ENCODE results near the gene CDKAL1.

The CDKAL1 gene

DNA sequence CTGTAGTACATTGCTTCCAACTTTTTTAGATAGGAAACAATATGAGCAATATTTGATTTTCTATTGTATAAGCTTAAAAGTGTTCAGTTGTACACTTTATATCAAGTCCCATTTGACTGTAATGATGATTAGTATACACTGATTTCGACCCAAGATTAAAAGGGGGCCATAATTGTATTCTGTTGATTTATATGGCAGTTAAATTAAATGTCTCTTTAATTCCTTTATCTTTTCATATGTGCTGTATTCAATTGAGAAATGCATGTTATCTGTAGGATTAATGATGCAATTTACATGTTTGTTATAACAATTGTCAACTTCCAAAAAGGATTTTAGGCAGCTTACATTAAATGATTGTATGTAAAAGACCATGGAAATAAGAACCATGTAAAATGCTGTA lies 317.5 kb downstream of the CDKAL1 start:
- DNase-seq = no peak

DNA sequence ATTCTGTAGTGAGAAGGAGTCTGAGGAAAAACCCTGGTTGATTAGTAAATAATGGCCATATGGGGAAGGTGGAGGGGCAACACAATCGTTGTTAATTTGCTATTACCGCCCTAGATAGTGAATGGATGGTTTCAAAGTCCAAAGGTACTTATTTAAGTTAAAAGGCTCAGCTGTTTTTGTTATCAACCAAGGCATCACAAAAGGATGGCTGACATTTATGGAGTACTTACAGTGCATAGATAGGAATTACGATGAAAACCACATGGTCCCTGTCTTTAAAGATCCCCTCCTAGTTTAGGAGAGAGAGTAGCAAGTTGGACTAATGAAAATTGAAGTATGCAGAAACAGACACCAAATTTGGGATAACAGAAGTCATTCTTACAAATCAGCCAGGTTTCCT lies 319.6 kb downstream of the CDKAL1 start:
- no peak for DNase-seq

DNA sequence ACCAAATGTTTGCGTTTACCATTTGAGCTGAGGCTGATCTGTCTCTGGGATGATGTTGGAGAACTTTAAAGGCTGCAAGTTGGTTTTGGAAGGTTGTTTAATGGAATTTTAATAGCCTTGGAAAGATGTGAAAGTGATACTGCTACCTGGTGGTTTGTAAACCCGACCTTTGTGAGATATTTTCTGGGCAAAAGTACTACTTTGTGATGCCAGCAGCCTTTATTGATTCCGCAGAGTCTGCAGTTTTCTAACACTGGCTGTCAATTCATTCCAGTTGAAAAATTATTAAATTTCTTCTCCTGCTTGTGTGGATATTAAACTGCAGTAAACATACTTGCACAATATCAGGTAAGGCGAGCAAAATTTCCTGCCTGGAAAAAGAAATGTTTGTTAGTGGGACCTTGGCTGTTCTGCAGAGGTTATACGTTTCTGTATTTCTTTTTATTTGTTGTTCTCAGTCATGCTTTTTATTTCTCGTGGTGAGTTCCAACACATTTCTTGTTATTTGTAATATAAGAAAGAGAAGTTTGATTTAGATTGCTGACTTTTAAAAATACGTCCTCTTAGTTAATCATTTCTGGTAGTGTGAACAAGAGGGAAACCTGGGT lies 322.5 kb downstream of the CDKAL1 start:
- DNase-seq = no peak

DNA sequence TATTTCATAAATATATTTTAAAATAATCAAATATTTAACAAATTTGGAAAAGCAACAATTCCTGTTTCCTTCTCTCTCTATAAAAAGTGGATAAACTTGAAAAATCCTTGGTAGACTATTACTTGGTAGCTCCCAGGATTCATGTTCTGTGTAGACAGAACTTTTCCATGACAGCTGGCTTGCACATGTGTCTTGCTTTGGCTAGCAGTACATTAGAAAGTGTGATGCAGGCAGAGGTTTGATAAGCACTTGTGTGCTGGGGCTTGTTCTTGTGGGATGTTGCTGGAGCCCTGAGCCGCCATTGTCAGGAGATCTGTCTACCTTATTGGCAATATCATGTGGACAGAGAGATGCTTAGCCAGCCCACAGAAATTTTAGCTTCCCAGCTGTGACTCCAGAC lies 327.2 kb downstream of the CDKAL1 start:
- no peak for DNase-seq

DNA sequence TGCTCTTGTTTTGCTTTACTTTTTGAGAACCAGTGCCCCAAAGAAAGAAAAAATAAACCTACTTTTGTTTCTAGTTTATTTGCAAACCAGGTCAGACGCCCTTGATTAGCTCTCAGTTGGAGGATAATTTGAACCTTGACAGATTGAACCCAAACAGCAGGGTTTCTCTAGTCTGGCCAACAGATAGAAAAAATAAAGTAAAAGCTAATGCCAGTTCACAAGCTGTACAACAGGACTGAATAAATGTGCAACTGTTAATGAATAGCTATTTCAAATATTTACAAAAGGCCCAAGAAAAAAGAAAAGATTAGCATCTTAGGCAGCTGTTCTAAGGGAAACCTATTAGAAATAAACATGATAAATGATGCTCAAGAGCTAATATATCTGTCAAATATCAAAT lies 331.8 kb downstream of the CDKAL1 start:
- DNase-seq = no peak

DNA sequence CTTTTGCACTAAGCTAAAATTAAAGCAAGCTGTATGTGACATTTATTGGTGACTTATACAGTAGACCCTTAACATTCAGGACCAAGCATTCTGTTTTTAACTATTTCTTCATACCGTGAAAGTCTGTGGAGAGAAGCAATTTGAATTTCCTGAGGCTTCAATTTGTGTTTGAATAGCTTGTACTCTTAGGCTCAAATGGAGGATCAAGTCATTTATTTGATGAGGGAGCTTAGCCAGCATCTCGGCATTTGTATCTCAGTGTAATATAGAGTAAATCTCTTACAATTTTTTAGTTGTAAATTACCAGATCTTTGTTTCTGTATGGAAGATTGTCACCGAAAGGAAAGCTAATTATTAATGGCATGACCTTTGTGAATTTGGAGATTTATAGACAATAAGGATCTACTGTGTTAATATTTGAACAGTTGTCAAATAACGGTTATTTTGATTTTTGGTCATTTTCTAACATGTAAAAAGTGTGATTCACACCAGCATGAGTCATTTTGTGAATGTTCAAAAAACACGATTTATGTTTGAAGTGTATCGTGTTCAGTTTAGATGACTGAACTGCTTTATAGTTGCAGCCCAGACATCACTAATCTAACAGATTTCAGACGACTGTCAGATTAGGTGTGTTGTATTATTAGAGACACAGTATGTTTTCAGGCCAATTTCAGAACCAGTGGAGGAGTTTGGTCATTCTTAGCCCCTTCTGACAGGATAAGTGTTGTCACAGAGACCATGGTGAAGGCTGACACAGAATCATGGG lies 332.9 kb downstream of the CDKAL1 start:
- no peak for DNase-seq

DNA sequence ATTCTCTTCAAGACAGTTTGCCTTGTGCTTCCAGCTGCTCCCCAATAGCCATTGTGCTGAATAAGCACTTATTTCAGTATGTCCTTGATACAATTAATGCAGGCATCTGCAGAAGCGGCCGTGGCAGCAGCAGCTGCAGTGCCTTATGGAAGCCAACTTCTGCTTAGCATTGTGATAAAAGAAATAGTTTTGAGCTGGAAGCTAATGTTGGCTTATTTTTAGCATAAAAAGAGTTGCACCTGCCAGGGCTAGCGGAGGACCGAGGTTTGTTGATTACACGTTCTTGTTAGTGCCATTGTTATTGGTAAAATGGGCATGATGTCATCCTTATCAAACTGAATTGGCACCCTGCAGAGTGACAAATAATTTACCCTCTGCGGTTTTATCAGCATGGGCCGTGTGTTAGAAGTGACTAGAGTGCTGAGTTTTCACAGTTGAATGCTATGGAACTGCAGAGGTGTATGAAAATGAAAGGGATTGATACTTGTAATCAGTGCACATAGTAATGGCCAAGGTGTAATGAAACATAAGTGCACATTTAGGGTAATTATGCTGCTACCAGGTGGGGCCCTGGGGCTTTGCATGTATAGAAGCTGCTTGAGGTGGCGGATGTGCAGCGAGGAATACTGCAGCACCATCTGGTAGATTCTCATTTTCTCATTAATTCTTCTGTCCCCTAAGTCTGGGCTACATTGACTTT lies 334.3 kb downstream of the CDKAL1 start:
- DNase-seq = no peak

DNA sequence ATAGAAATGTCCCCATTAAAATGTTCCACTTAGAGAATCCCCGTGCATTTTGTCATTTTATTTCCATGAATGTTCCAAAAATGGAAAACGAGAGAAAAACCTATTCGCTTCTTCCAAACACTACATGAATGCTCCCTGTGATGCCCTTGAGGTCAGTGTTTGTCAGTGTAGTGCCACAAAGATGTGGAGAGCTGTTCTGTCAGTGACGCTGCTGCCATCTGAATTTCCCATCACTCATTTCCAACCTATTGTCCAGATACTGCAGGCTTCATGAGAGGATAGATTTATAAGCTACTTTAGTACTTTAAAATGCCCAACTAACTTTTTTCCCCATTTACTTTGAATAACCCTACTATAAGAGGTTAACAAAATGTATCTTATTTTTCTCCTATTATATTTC lies 335.8 kb downstream of the CDKAL1 start:
- DNase-seq = no peak

DNA sequence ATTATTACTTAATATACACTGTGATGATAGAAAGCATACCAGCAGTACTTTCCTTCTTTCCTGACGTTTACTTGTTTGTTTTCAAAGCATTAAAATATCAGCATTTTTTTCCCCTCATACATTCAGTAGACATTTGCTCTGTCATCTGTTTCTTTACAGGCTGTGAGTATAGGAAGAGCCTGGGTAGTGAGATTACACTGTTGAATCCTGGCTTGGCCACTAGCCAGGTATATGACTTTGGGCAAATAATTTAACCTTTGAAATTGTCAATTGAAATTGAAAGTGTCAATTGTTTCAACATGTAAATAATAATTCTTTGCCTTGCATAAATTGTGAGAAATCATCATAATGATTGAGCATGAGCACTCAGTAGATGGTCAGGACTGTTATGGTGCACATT lies 336.2 kb downstream of the CDKAL1 start:
- DNase-seq = no peak

DNA sequence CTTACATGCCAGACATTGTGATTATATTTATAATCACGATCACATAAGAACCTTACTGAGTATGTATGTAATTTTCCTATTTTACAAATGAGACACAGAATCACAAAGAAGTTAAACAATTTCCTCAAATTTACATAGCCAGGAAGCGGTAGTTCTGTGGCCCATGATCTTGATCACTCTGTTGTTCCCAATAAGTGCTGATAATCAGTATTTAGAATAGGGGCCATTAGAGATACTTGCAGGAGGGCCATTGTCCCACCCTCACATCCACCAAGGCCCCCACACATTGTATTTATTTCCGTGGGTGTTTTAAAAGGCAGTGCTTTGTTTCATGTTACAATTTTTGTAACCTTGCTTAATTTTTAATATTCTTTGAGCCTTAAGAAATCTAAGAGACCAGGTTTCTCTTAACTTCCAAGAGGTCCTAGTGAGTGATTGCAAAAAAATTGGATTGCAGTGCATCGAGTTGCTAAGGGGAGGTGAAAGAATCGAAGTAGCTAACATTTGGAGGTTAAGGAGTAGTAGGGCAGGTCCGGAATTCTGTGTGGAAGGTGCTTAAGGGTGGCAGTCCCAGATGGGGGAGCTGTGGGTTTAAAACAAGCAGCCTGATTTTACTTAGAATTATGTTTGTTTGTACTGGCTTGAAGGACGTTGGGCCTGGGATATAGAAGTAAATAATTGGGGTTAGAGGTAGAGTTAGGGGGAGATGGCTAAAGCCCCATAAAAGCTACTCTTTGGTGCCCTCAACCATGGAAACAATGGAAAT lies 339.4 kb downstream of the CDKAL1 start:
- no peak for DNase-seq

DNA sequence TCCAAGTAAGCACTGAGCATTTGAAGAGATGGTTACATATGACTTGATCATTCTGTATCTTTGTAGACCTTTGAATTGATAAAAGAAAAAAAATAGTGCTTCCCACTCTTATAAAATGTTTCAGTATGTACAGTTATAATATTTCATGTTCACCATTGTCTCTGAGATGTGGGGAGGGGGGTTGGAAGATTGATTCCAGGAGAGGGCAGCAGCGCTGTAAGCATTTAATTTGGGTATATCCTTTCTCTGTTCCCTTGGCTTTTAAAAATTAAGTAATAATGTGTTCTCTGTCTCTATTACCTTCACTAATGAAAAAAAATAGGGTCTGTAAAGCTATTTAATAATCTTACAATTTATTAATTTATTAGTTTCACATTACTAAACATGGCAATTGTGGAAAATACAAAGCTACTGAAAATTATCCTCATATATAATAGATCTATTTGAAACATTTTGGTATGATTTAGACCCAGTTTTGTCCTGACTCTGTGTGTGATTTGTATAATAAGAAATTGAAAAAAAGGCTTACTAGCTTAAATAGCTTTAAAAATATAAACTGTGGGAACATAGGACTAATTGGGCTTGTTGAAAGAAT lies 341.2 kb downstream of the CDKAL1 start:
- DNase-seq = peak in 1 of 2 experiments; percentile 6

DNA sequence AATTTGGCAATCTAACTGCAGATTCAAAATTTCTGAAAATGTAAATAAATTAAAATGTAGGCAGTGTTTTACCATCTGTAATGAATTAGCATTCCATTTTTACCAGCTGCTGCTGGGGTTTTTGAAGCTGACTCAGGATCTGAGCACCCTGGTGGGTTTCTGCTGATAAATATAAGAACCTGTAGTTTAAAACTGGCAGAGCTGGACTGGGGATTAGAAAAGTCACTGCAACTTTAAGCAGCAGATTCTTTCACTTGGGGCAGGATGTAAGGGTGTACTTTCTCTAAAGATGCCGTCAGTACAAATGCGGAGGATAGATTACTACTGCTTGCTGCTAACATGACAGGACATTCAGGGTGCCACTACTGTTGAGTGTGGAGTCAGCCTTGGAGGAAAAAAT lies 341.8 kb downstream of the CDKAL1 start:
- DNase-seq = no peak

DNA sequence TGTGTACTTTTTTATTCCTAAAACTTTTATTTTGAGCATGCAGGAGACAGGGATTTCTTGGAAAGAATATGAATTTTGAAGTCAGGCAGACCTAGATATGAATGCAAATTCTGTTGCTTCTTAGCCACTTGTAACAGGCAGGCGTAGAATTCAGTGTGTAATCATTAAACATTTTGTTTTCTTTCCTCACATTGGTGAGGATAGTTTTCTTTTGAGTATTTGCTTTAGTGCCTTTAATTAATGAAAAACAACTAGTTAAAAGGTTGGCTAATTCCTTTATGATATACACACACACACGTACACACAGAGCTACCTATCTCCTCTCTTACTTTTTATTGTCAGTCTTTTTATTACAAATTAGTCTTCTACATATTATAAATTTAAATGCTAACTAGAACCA lies 342.3 kb downstream of the CDKAL1 start:
- DNase-seq = no peak

DNA sequence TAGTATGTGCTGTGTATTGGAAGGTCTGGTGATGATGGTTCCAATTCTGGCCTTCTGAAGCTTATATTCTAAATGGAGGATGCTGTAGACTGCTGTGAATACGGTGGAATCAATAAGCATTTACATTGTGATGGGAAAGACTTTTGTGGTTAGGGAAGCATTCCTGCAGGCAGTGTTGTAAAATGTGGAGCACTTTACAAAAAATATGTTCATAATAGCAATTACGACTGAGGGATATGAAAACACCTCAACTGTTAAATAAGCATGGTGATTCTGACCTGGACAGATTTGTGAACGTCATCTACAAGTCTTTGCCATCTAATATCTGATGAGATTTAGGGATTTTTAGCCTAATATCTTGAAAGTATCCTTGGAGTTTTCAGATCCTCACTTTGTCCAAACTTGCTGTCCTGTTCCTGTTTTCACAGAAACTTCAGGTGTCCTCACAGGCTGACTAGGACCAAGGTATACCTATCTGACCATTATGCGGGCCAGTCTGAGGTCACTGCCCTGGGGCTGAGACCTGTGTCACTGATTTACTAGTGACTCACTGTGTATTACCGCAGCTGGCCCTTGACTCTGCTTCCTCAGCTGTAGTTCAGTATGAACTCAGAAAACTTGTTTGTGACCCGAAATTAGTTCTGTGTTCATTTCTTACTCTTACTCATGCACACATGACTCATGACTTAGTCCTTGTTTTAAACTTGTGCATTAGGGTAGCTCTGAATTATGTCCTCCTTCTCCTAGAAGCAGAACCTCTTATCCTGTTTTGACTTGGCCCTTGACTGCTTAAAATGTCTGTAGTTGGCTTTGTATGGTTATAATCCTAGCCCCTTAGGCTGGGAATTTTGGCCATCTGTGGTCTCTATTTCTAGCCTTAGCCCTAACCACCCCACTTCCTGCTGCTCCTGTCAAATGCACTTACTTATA lies 343.0 kb downstream of the CDKAL1 start:
- DNase-seq = no peak

DNA sequence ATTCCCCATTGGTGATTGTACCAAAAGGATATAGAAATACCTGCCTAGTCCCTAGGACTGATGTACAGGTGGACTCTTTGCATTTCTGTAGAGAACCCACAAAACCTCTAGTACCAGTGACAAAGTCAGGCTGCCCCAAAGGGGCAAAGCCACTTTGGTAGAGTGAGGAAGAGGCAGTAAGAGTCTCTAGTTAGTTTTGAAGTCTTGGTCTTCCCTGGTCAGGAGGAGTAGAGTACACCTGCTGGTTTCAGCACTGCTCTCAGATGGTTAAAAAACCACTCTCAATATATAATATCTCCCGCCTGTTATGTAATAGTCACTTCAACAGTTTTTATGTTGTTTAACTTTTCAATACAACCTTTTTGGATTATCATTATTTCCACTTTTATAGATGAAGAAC lies 344.9 kb downstream of the CDKAL1 start:
- no peak for DNase-seq

DNA sequence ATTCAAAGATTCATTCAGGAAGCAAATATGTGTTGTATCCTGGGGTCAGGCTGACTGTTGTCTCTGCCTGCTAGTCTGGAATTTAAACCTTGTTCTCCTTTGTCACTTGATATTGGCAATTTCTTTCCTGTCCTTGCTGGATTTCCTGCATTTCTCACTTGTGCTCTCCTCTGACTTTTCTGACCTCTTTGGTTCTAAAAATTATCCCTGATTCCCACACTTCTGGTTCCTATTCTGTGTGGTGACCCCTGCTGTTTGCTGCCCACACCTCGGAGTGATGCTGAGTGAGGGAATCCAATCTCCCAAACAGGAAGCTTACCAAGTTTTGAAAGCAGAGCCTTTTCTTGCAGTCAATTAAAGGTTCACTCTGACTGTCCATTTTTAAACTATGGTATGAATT lies 345.3 kb downstream of the CDKAL1 start:
- no peak for DNase-seq

DNA sequence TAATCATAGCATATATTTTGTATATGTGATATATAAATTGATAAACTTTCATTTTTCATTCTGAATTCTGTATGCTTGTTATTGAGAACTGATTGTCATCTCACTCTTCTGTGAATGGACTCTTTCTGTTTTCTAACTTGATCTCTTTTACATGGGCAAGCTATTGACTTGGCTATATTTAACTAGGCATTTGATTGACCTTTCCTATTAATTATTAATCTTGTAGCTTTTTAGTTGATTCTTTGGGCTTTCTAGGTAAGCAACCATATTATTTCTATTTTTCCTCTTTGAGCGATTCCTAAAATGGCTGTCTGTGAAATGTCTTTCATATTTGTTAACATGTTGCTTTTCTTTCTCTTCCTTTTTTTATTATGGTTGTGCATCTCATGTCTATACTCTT lies 347.1 kb downstream of the CDKAL1 start:
- DNase-seq = no peak

DNA sequence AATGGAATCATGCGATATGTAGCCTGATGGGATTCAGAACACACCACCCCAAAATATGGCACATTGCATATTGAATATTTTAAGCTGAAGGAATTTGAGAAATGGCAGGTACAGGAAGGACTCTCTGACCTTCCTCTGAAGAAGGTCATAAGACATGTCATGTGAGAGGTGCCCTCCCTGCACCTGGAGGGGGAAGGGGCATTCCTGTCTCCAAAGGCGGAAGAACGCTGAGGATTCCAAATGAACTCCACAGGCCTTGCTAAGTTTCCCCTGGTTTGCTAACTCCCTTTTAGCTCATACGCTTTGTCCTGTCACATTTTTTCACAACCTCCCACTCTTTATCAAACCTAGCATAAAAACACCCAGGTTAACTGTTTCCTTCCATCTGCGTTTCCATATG lies 347.8 kb downstream of the CDKAL1 start:
- DNase-seq = no peak

DNA sequence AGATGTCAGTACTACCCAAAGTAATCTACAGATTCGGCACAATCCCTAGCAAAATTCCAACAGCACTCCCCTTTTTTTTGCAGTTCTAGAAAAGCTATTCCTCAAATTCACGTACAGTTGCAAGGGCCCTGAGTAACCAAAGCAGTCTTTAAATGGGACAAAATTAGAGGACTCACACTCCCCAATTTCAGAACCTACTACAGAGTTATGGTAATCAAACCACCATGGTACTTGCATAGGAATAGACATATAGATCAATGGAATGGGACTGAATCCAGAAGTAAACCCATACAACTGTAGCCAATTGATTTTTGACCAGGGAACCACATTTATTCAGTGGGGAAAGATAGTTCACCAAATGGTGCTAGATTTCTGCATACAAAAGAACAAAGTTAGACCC lies 350.8 kb downstream of the CDKAL1 start:
- no peak for DNase-seq

DNA sequence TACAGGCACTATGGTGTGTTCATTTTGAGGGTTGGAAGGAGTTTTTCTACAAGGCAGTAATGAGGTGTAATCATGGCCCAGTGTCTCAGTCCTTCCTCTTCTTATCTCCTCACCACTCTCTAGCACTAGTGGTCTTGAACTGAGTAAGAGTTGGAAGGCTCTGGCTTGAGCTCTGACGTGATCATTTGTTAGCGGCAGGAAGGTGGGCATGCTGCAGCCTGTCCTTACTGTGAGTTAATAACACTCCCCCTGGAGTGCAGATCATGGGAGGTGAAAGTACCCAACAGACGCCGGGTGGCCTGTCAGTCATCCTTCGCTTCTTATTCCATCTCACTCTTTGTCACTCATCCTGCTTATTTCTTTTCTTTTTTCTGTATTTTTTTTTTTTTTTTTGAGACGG lies 356.9 kb downstream of the CDKAL1 start:
- no peak for DNase-seq

DNA sequence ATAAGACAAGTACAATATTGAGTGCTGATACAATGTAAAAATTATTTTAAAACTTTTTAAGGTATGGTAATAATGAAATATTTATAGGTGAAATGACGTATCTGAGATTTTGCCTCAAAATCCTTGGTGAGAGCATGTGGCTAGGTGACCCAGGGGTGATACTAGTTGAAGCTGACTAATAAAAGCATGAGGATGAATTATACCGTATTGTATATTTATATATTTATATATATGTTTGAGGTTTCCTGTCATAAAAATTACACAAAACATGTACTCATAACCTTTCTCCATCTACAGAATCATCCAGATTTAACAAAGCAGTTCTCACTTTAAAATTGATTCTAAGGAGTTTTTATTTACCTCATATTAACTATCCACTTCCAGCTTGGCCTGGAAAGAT lies 358.1 kb downstream of the CDKAL1 start:
- DNase-seq = no peak

DNA sequence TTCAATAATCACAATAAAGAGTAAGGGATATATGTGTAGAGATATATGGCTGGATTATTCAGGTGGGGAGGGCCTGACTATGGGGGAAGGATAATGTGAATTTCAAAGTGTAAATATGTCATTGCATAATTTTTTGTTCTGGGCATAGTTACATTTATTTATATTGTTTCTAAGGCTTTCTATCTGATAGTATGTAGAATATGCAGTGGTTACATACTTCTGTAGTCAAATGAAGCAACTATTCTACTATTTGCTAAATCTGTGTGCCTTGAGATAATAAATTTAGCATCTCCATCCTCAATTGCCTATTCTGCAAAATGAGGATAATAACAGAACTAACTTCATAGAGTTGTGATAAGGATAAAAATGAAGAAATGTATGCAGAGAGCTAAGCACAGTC lies 359.2 kb downstream of the CDKAL1 start:
- DNase-seq = no peak
